GM12878 (cell line): ENCODE results near the gene ARID3A. TPM values are rescaled to one million over a fixed set of nuclear protein-coding genes. Genes with fewer than 3 reads are reported as not detected.

Experiments used
- ATAC-seq: fragments of 200-7000 bp; cut with Tn5 transposase; 3 replicates; pipeline ENCODE4 v1.9.1; 2020; ENCODE audit warnings: mild to moderate bottlenecking, moderate library complexity
- BruUV-seq: library from RNA; stranded (reverse); fragments of 400-500 nt; replicated peaks from 2 replicates; lab custom pipeline; 2021; lab: Mats Ljungman, UMichigan
- CTCF ChIA-PET: fragments of 300-600 bp; sonication (Branson Sonifier 250); formaldehyde crosslinking; extraction: SDS; loops from one replicate; lab custom pipeline; 2021; ENCODE audit warnings: inconsistent platforms; lab: Yijun Ruan, JAX
- POLR2A ChIA-PET: fragments of 350-600 bp; formaldehyde crosslinking; extraction: SDS; loops from one replicate; lab custom pipeline; 2021; ENCODE audit warnings: inconsistent platforms; lab: Charles Lee
- RAD21 ChIA-PET: fragments of 300-600 bp; sonication (Branson Sonifier 250); formaldehyde crosslinking; loops from one replicate; lab custom pipeline; 2023; ENCODE audit warnings: antibody characterized with exemption; ENCODE audit not compliant: unreplicated experiment; lab: Charles Lee
- SMC1A ChIA-PET: fragments of 300-600 bp; sonication (Branson Sonifier 250); formaldehyde crosslinking; loops from one replicate; lab custom pipeline; 2023; ENCODE audit not compliant: unreplicated experiment, uncharacterized antibody; lab: Charles Lee
- DNase-seq: peaks from one replicate; pipeline ENCODE4 v3.0.0-alpha.2; 2011; ENCODE audit warnings: low read depth, low spot score
- FAIRE-seq: peaks from 3 replicates; lab custom pipeline; 2011; peaks lifted over from hg19 to GRCh38; lab: Jason Lieb, UNC
- H2AFZ ChIP-seq: 2 replicates; pipeline ENCODE4 v1.6.0; 2011; ENCODE audit warnings: low read depth, low read length, control low read depth; ENCODE audit not compliant: control insufficient read depth
- H3K27ac ChIP-seq: 2 replicates; pipeline ENCODE4 v1.5.1; 2011; ENCODE audit warnings: control low read depth; ENCODE audit not compliant: control insufficient read depth, insufficient read depth
- H3K27me3 ChIP-seq, 2 experiments: replicated peaks in 1 of 2; 2 replicates each; pipeline versions ENCODE4 v1.6.0 to v1.6.1; 2011; ENCODE audit warnings: low read length in 1 of 2; ENCODE audit not compliant: control insufficient read depth in 2 of 2, insufficient read depth in 2 of 2
- H3K36me3 ChIP-seq, 2 experiments: 2 replicates each; pipeline ENCODE4 v1.5.1; 2011; ENCODE audit warnings: low read length in 1 of 2; ENCODE audit not compliant: control insufficient read depth in 2 of 2, insufficient read depth in 2 of 2
- H3K4me1 ChIP-seq: 2 replicates; pipeline ENCODE4 v1.6.1; 2011; ENCODE audit warnings: mild to moderate bottlenecking, low read length, moderate library complexity, mixed read lengths; ENCODE audit not compliant: control insufficient read depth, insufficient read depth
- H3K4me2 ChIP-seq: 2 replicates; pipeline ENCODE4 v1.6.0; 2011; ENCODE audit warnings: control low read depth; ENCODE audit not compliant: control insufficient read depth, insufficient read depth
- H3K4me3 ChIP-seq: fragments of 200-600 bp; sonication (generic); 2 replicates; pipeline ENCODE4 v1.5.1; 2016
- H3K79me2 ChIP-seq: 2 replicates; pipeline ENCODE4 v1.6.0; 2011; ENCODE audit warnings: low read length; ENCODE audit not compliant: control insufficient read depth, insufficient read depth
- H3K9ac ChIP-seq: 2 replicates; pipeline ENCODE4 v1.8.0; 2011; ENCODE audit warnings: low read length, control low read depth, mixed read lengths; ENCODE audit not compliant: control insufficient read depth, insufficient read depth
- H3K9me3 ChIP-seq: replicated peaks from 3 replicates; pipeline ENCODE4 v1.5.1; 2011; ENCODE audit warnings: mild to moderate bottlenecking, low read length; ENCODE audit not compliant: control insufficient read depth, insufficient read depth
- H4K20me1 ChIP-seq: 2 replicates; pipeline ENCODE4 v1.6.0; 2011; ENCODE audit not compliant: control insufficient read depth, insufficient read depth
- CHD2 ChIP-seq: IDR thresholded peaks from 2 replicates; pipeline ENCODE4 v1.6.1; 2011; ENCODE audit warnings: low read depth, low read length, improper control_type of control experiment, borderline replicate concordance
- DPF2 ChIP-seq: fragments of 450-650 bp; IDR thresholded peaks from 2 replicates; pipeline ENCODE4 v1.6.1; 2017; ENCODE audit warnings: mild to moderate bottlenecking
- EP300 ChIP-seq, 2 experiments: fragments of 150-350 bp in 1 of 2; IDR thresholded peaks; 2 replicates each; pipeline ENCODE4 v1.6.1; 2011 to 2012; ENCODE audit warnings: low read depth in 2 of 2, low read length in 2 of 2, borderline replicate concordance in 1 of 2, improper control_type of control experiment in 1 of 2, inconsistent platforms in 1 of 2; ENCODE audit not compliant: control insufficient read depth in 1 of 2
- HDGF ChIP-seq: fragments of 450-650 bp; IDR thresholded peaks from 2 replicates; pipeline ENCODE4 v1.6.1; 2016; ENCODE audit warnings: antibody characterized with exemption
- NRF1 ChIP-seq: conservative IDR thresholded peaks from 2 replicates; pipeline ENCODE4 v1.6.1; 2011; ENCODE audit warnings: mild to moderate bottlenecking, low read depth, low read length, improper control_type of control experiment
- PAX5 ChIP-seq: IDR thresholded peaks from 2 replicates; pipeline ENCODE4 v1.6.1; 2011; ENCODE audit warnings: low read depth, low read length, borderline replicate concordance
- RAD21 ChIP-seq: IDR thresholded peaks from 2 replicates; pipeline ENCODE4 v1.6.1; 2011; ENCODE audit warnings: mild to moderate bottlenecking, low read depth, low read length, moderate library complexity; ENCODE audit not compliant: insufficient read depth
- ZBED1 ChIP-seq: IDR thresholded peaks from 2 replicates; pipeline ENCODE4 v1.6.1; 2016; ENCODE audit warnings: borderline replicate concordance
- WGBS: methylation state at CpG from one replicate; pipeline ENCODE4 v1.1.6; 2016; ENCODE audit warnings: low lambda C conversion rate; ENCODE audit not compliant: insufficient replicate concordance, insufficient coverage; ENCODE audit errors: missing lambda C conversion rate; 5-methylcytosine and 5-hydroxymethylcytosine counted together
- in situ Hi-C: fragments of 300-500 bp; cut with MboI; formaldehyde crosslinking; loops from 9 replicates; pipeline ENCODE4 v1.14.3; 2018; ENCODE audit warnings: mixed read lengths
- intact Hi-C: fragments of 100-400 bp; cut with micrococcal nuclease; formaldehyde crosslinking; loops from one replicate; pipeline ENCODE4 v1.14.2; 2022; ENCODE audit not compliant: unreplicated experiment
- polyA plus RNA-seq, 11 experiments: library from polyadenylated mRNA; depleted of rRNA in 4 of 11; unstranded in 6 of 11; stranded (reverse) in 5 of 11; fragments of >200 nt; fragmentation: Nextera tagmentation in 4 of 11; fragmentation: Illumina TruSeq in 1 of 11; extraction: Ambion mirVana in 4 of 11; extraction: Trizol in 1 of 11; gene quantifications; 1 replicate in 1 of 11; 2 replicates in 10 of 11; pipeline versions ENCODE4 v1.2.1 to v1.2.3, GENCODE V29; 2011 to 2016; ENCODE audit warnings: inconsistent platforms in 2 of 11, missing spikeins in 2 of 11, low read depth in 1 of 11
- total RNA-seq, 4 experiments: library from RNA; depleted of rRNA in 3 of 4; stranded (reverse); fragments of >200 nt in 3 of 4; fragmentation: Illumina TruSeq in 1 of 4; extraction: Trizol in 1 of 4; gene quantifications; 2 replicates each; pipeline versions ENCODE4 v1.2.1 to v1.2.3, GENCODE V29; 2013 to 2021
- TF ChIP-seq, protein P1 (sequence below): fragments of 450-650 bp; IDR thresholded peaks from 2 replicates; pipeline ENCODE4 v1.6.1; 2016; ENCODE audit warnings: mild to moderate bottlenecking
- TF ChIP-seq, protein P2 (sequence below): fragments of 450-650 bp; IDR thresholded peaks from 2 replicates; pipeline ENCODE4 v1.6.1; 2017; ENCODE audit warnings: mild to moderate bottlenecking, moderate library complexity
- TF ChIP-seq, protein P3 (sequence below): fragments of 450-650 bp; formaldehyde crosslinking; IDR thresholded peaks from 2 replicates; pipeline ENCODE4 v1.4.0; 2020; ENCODE audit warnings: mild to moderate bottlenecking, moderate library complexity

Gene ARID3A
- total and polyA plus RNA-seq, 10 of the 15 experiments (the other 5 are each of a cell fraction or from before 2014, with no cell fraction given): 0.76 to 70.0 (median 16.7) TPM

DNA sequence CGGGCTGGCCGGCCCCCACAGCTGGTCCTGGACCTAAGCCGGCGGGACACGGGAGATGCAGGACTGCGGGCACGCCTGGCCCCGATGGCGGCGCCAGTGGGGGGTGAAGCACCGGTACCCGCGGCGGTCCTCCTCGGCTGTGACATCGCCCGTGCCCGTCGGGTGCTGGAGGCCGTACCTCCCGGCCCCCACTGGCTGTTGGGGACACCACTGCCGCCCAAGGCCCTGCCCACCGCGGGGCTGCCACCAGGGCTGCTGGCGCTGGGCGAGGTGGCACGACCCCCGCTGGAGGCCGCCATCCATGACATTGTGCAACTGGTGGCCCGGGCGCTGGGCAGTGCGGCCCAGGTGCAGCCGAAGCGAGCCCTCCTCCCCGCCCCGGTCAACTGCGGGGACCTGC, 77.4 kb downstream of the ARID3A start:
- no peaks in the 10 kb centered on the region for H3K9me3 ChIP-seq
- ChIA-PET CTCF (interaction anchor here (0.7 kb wide), 1 partner anchor 25 kb away, joined by 3 read pairs; no protein-coding TSS in a partner anchor), SMC1A (no interaction called here), RAD21 (interaction anchor here (0.7 to 1.2 kb wide), 2 partner anchors 9 to 140 kb away, joined by 3 read pairs; no protein-coding TSS in a partner anchor), POLR2A (interaction anchor here (0.6 kb wide), 1 partner anchor 238 kb away, joined by 3 read pairs; the partner anchor contains the start of gene ATP5F1D)
- FAIRE-seq: no peak
- no peaks in the 10 kb centered on the region for H4K20me1 ChIP-seq
- peaks cover 3 to 5% of the 10 kb centered on the region in 2 experiments; a peak in 3 of 4 replicates for H3K27me3 ChIP-seq
- H3K79me2 ChIP-seq: no peaks in the 10 kb centered on the region
- no TSS peak for BruUV-seq
- H3K9ac ChIP-seq: no peak overlapping the region
- TF ChIP-seq ZBED1: no peak
- TF ChIP-seq HDGF: no peak
- TF ChIP-seq, protein P1, sequence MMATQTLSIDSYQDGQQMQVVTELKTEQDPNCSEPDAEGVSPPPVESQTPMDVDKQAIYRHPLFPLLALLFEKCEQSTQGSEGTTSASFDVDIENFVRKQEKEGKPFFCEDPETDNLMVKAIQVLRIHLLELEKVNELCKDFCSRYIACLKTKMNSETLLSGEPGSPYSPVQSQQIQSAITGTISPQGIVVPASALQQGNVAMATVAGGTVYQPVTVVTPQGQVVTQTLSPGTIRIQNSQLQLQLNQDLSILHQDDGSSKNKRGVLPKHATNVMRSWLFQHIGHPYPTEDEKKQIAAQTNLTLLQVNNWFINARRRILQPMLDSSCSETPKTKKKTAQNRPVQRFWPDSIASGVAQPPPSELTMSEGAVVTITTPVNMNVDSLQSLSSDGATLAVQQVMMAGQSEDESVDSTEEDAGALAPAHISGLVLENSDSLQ: no peak
- no peak for TF ChIP-seq CHD2
- no peak for TF ChIP-seq DPF2
- TF ChIP-seq RAD21: no peak
- TF ChIP-seq, protein P2, sequence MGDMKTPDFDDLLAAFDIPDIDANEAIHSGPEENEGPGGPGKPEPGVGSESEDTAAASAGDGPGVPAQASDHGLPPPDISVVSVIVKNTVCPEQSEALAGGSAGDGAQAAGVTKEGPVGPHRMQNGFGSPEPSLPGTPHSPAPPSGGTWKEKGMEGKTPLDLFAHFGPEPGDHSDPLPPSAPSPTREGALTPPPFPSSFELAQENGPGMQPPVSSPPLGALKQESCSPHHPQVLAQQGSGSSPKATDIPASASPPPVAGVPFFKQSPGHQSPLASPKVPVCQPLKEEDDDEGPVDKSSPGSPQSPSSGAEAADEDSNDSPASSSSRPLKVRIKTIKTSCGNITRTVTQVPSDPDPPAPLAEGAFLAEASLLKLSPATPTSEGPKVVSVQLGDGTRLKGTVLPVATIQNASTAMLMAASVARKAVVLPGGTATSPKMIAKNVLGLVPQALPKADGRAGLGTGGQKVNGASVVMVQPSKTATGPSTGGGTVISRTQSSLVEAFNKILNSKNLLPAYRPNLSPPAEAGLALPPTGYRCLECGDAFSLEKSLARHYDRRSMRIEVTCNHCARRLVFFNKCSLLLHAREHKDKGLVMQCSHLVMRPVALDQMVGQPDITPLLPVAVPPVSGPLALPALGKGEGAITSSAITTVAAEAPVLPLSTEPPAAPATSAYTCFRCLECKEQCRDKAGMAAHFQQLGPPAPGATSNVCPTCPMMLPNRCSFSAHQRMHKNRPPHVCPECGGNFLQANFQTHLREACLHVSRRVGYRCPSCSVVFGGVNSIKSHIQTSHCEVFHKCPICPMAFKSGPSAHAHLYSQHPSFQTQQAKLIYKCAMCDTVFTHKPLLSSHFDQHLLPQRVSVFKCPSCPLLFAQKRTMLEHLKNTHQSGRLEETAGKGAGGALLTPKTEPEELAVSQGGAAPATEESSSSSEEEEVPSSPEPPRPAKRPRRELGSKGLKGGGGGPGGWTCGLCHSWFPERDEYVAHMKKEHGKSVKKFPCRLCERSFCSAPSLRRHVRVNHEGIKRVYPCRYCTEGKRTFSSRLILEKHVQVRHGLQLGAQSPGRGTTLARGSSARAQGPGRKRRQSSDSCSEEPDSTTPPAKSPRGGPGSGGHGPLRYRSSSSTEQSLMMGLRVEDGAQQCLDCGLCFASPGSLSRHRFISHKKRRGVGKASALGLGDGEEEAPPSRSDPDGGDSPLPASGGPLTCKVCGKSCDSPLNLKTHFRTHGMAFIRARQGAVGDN: no peak
- TF ChIP-seq, protein P3, sequence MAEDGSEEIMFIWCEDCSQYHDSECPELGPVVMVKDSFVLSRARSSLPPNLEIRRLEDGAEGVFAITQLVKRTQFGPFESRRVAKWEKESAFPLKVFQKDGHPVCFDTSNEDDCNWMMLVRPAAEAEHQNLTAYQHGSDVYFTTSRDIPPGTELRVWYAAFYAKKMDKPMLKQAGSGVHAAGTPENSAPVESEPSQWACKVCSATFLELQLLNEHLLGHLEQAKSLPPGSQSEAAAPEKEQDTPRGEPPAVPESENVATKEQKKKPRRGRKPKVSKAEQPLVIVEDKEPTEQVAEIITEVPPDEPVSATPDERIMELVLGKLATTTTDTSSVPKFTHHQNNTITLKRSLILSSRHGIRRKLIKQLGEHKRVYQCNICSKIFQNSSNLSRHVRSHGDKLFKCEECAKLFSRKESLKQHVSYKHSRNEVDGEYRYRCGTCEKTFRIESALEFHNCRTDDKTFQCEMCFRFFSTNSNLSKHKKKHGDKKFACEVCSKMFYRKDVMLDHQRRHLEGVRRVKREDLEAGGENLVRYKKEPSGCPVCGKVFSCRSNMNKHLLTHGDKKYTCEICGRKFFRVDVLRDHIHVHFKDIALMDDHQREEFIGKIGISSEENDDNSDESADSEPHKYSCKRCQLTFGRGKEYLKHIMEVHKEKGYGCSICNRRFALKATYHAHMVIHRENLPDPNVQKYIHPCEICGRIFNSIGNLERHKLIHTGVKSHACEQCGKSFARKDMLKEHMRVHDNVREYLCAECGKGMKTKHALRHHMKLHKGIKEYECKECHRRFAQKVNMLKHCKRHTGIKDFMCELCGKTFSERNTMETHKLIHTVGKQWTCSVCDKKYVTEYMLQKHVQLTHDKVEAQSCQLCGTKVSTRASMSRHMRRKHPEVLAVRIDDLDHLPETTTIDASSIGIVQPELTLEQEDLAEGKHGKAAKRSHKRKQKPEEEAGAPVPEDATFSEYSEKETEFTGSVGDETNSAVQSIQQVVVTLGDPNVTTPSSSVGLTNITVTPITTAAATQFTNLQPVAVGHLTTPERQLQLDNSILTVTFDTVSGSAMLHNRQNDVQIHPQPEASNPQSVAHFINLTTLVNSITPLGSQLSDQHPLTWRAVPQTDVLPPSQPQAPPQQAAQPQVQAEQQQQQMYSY: no peak
- TF ChIP-seq PAX5: no peak
- TF ChIP-seq EP300 (IDR thresholded peaks at IDR 0.05; ENCODE audit: borderline replicate concordance in 1 of 2, control insufficient read depth in 1 of 2, low read depth in 2 of 2, low read length in 2 of 2): no peak
- TF ChIP-seq NRF1: no peak
- H3K4me2 ChIP-seq: no peak overlapping the region
- in situ Hi-C loops (no loop called here), intact Hi-C loops (no loop called here)
- no peak for ATAC-seq
- no peaks in the 10 kb centered on the region for H3K4me1 ChIP-seq
- WGBS: 63% methylated on average over 31 of the region's 37 CpGs
- no peak overlapping the region for H3K27ac ChIP-seq
- H2AFZ ChIP-seq: no peak overlapping the region
- H3K36me3 ChIP-seq: no peaks in the 10 kb centered on the region; a peak in 1 of 4 replicates
- no peak overlapping the region for H3K4me3 ChIP-seq
- no peak for DNase-seq
